Mesenchymal stem cell (in vitro differentiated cells and primary cell): ENCODE data around the gene ABCC9.
A peak's percentile ranks its signal among the peaks of the same experiment; 100 is the strongest.

Source experiments
- DNase-seq: peaks from one replicate; pipeline ENCODE4 v3.0.0-alpha.2; 2013
- H2AFZ ChIP-seq: one replicate; pipeline ENCODE4 v1.6.1; 2013; ENCODE audit warnings: low read depth, mild to moderate bottlenecking, control low read depth, inconsistent platforms, low read length, moderate library complexity
- H2AK5ac ChIP-seq: 2 replicates; pipeline ENCODE4 v1.6.1; 2013; ENCODE audit warnings: low read length, moderate library complexity, mild to moderate bottlenecking, inconsistent platforms; ENCODE audit not compliant: severe bottlenecking
- H2BK120ac ChIP-seq: one replicate; pipeline ENCODE4 v1.6.1; 2013; ENCODE audit warnings: low read depth, mild to moderate bottlenecking, inconsistent platforms, low read length, moderate library complexity
- H2BK12ac ChIP-seq, 2 experiments: one replicate each; pipeline ENCODE4 v1.6.1; 2013; ENCODE audit warnings: inconsistent platforms in 2 of 2, low read length in 2 of 2, mild to moderate bottlenecking in 2 of 2, moderate library complexity in 2 of 2, control low read depth in 1 of 2
- H2BK15ac ChIP-seq: one replicate; pipeline ENCODE4 v1.6.1; 2013; ENCODE audit warnings: mild to moderate bottlenecking, low read depth, inconsistent platforms; ENCODE audit not compliant: poor library complexity, severe bottlenecking
- H2BK5ac ChIP-seq: 2 replicates; pipeline ENCODE4 v1.6.1; 2013; ENCODE audit warnings: low read depth, mild to moderate bottlenecking, low read length, control low read depth, inconsistent platforms; ENCODE audit not compliant: poor library complexity, severe bottlenecking
- H3K14ac ChIP-seq, 2 experiments: one replicate each; pipeline ENCODE4 v1.6.1; 2013; ENCODE audit warnings: inconsistent platforms in 2 of 2, low read length in 2 of 2, control low read depth in 1 of 2, mild to moderate bottlenecking in 1 of 2, moderate library complexity in 1 of 2
- H3K18ac ChIP-seq, 2 experiments: one replicate each; pipeline ENCODE4 v1.6.1; 2013; ENCODE audit warnings: inconsistent platforms in 2 of 2, low read length in 2 of 2, control low read depth in 1 of 2, low read depth in 1 of 2, mild to moderate bottlenecking in 1 of 2
- H3K23ac ChIP-seq, 2 experiments: one replicate each; pipeline ENCODE4 v1.6.1; 2013; ENCODE audit warnings: inconsistent platforms in 2 of 2, low read length in 2 of 2, mild to moderate bottlenecking in 2 of 2, moderate library complexity in 2 of 2, control low read depth in 1 of 2
- H3K27ac ChIP-seq: 2 replicates; pipeline ENCODE4 v1.5.1; 2013; ENCODE audit warnings: mild to moderate bottlenecking, moderate library complexity, low read length, control low read depth, inconsistent platforms; ENCODE audit not compliant: poor library complexity, severe bottlenecking
- H3K27me3 ChIP-seq, 2 experiments: 2 replicates each; pipeline versions ENCODE4 v1.6.1 to v1.7.0; 2013; ENCODE audit warnings: low read length in 2 of 2, mild to moderate bottlenecking in 2 of 2, moderate library complexity in 2 of 2, control low read depth in 1 of 2, inconsistent platforms in 1 of 2; ENCODE audit not compliant: control insufficient read depth in 1 of 2, insufficient read depth in 1 of 2
- H3K36me3 ChIP-seq, 2 experiments: 2 replicates each; pipeline versions ENCODE4 v1.6.1 to v1.7.0; 2013; ENCODE audit warnings: low read length in 2 of 2, control low read depth in 1 of 2, inconsistent platforms in 1 of 2, low read depth in 1 of 2, mild to moderate bottlenecking in 1 of 2; ENCODE audit not compliant: insufficient read depth in 2 of 2, control insufficient read depth in 1 of 2
- H3K4ac ChIP-seq, 2 experiments: one replicate each; pipeline ENCODE4 v1.6.1; 2013; ENCODE audit warnings: inconsistent platforms in 2 of 2, low read length in 2 of 2, mild to moderate bottlenecking in 2 of 2, moderate library complexity in 2 of 2, control low read depth in 1 of 2, low read depth in 1 of 2
- H3K4me1 ChIP-seq: 2 replicates; pipeline ENCODE4 v1.6.1; 2013; ENCODE audit warnings: low read depth, low read length, control low read depth; ENCODE audit not compliant: control insufficient read depth, insufficient read depth
- H3K4me2 ChIP-seq: 2 replicates; pipeline ENCODE4 v1.6.1; 2013; ENCODE audit warnings: low read length, mild to moderate bottlenecking, inconsistent platforms; ENCODE audit not compliant: poor library complexity, severe bottlenecking
- H3K4me3 ChIP-seq, 2 experiments: 2 replicates each; pipeline versions ENCODE4 v1.5.1 to v1.7.0; 2013; ENCODE audit warnings: low read length in 2 of 2, mild to moderate bottlenecking in 2 of 2, control low read depth in 1 of 2, low read depth in 1 of 2; ENCODE audit not compliant: insufficient read depth in 1 of 2
- H3K79me1 ChIP-seq: replicated peaks from 2 replicates; pipeline ENCODE4 v1.6.1; 2013; ENCODE audit warnings: mild to moderate bottlenecking, control low read depth, low read length, inconsistent platforms; ENCODE audit not compliant: poor library complexity, severe bottlenecking
- H3K9ac ChIP-seq: 2 replicates; pipeline ENCODE4 v1.7.0; 2013; ENCODE audit warnings: mild to moderate bottlenecking, low read length, moderate library complexity
- H3K9me3 ChIP-seq: 2 replicates; pipeline ENCODE4 v1.7.0; 2013; ENCODE audit warnings: mild to moderate bottlenecking, low read length; ENCODE audit not compliant: control insufficient read depth
- H4K8ac ChIP-seq: one replicate; pipeline ENCODE4 v1.6.1; 2013; ENCODE audit warnings: inconsistent platforms, mild to moderate bottlenecking, low read length, moderate library complexity
- H4K91ac ChIP-seq: one replicate; pipeline ENCODE4 v1.6.1; 2013; ENCODE audit warnings: mild to moderate bottlenecking, low read length, inconsistent platforms
- WGBS: methylation state at CpG from one replicate; pipeline ENCODE4 v1.1.7; 2013; ENCODE audit warnings: mixed read lengths; 5-methylcytosine and 5-hydroxymethylcytosine counted together

The ABCC9 gene

DNA sequence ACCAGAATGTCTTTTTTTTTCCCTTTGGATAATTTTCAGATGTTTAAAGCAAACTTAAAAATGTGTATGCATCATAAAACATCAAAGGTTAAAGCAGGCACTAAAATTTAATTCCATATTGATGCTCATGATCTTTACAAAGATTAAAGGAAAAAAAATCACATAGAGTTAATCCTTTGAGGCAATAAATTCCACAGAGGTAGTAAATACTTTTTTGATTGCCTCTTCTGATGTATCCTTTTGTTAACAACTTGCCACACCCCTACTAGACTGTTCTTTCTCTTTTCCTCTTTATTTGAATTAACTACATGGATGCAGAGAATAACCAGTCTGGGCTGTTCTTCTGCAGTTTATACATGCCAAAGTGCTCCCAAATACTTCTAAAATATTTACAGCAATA is 121.5 kb downstream of the ABCC9 start:
- Histone ChIP-seq H3K4ac (no peak overlapping the region), H3K23ac (no peak overlapping the region), H2AFZ (no peak overlapping the region), H2AK5ac (no peak overlapping the region), H2BK5ac (no peak overlapping the region), H2BK12ac (no peak overlapping the region), H3K36me3 (no peaks in the 10 kb centered on the region), H3K9ac (no peak overlapping the region), H2BK120ac (no peak overlapping the region), H3K27ac (peak overlapping the region; percentile 95), H3K9me3 (no peaks in the 10 kb centered on the region), H4K91ac (no peak overlapping the region), H3K14ac (no peak overlapping the region), H3K79me1 (no peaks in the 10 kb centered on the region), H3K4me2 (no peak overlapping the region), H3K4me3 (no peak overlapping the region), H3K27me3 (no peaks in the 10 kb centered on the region), H4K8ac (no peak overlapping the region), H3K18ac (no peak overlapping the region), H3K4me1 (peaks cover 4% of the 10 kb centered on the region), H2BK15ac (no peak overlapping the region)
- no peak for DNase-seq

DNA sequence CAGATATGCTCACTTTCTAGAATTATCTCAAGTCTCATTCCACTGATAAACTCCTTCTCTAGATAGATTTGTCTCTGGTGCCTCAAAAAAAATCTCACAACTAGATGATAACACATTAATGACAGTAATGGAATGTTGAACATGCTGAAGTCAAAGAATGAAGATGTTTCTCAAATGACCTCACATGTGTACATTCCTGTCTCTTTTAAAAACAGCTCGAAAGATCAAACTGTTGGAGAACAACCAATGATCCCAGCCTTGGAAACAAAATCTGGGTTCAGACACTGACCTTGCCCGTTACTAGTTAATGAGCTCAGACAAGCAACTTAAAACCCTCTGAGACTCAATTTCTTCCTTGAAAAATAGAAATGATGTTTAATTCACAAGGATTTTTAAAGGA is 122.0 kb downstream of the ABCC9 start:
- H2BK12ac ChIP-seq, result no peak overlapping the region
- no peak overlapping the region for H3K23ac ChIP-seq
- no peaks in the 10 kb centered on the region for H3K9me3 ChIP-seq
- H3K79me1 ChIP-seq, result no peaks in the 10 kb centered on the region
- H2BK5ac ChIP-seq, result no peak overlapping the region
- WGBS, result 0% methylated on average over 1 of the region's 2 CpGs
- DNase-seq, result no peak
- H3K4me3 ChIP-seq, result no peak overlapping the region
- H3K18ac ChIP-seq, result no peak overlapping the region
- no peak overlapping the region for H2AK5ac ChIP-seq
- no peak overlapping the region for H3K9ac ChIP-seq
- peaks cover 4% of the 10 kb centered on the region for H3K4me1 ChIP-seq
- no peak overlapping the region for H2BK15ac ChIP-seq
- H3K36me3 ChIP-seq, result no peaks in the 10 kb centered on the region
- no peak overlapping the region for H2AFZ ChIP-seq
- H2BK120ac ChIP-seq, result no peak overlapping the region
- no peak overlapping the region for H4K8ac ChIP-seq
- no peak overlapping the region for H3K4ac ChIP-seq
- H3K27ac ChIP-seq, result peak overlapping the region; percentile 95
- H3K27me3 ChIP-seq, result no peaks in the 10 kb centered on the region
- H3K14ac ChIP-seq, result no peak overlapping the region
- H3K4me2 ChIP-seq, result no peak overlapping the region
- no peak overlapping the region for H4K91ac ChIP-seq

DNA sequence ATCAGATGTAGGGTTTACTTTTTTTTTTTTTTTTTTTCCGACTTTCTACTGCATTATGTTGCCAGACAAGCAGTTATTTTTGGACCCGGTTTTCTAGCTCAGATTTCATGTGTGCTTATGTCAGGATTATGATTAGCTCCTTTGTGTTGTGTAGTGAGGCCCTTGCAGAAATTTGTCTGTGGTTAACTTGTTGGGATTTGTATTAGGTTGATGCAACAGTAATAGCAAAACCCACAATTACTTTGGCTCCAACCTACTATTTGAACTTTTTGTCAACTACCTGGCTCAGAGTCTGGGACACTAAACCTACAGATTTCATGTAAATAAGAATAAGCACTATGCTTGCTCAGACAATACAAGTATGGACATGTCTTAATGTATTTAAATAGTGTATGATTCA is 122.6 kb downstream of the ABCC9 start:
- H2BK15ac ChIP-seq, result no peak overlapping the region
- H4K91ac ChIP-seq, result no peak overlapping the region
- H3K9ac ChIP-seq, result no peak overlapping the region
- no peak overlapping the region for H3K4me3 ChIP-seq
- H3K23ac ChIP-seq, result no peak overlapping the region
- H3K14ac ChIP-seq, result no peak overlapping the region
- H3K4me2 ChIP-seq, result no peak overlapping the region
- no peak overlapping the region for H2AK5ac ChIP-seq
- DNase-seq, result no peak
- H3K36me3 ChIP-seq, result no peaks in the 10 kb centered on the region
- H3K4ac ChIP-seq, result no peak overlapping the region
- no peaks in the 10 kb centered on the region for H3K79me1 ChIP-seq
- H3K4me1 ChIP-seq, result peaks cover 3% of the 10 kb centered on the region
- no peaks in the 10 kb centered on the region for H3K9me3 ChIP-seq
- H2BK12ac ChIP-seq, result no peak overlapping the region
- H3K18ac ChIP-seq, result no peak overlapping the region
- peak overlapping the region; percentile 88 for H3K27ac ChIP-seq
- H4K8ac ChIP-seq, result no peak overlapping the region
- no peaks in the 10 kb centered on the region for H3K27me3 ChIP-seq
- WGBS, result 73% methylated on average over 2 of the region's 2 CpGs
- no peak overlapping the region for H2AFZ ChIP-seq
- no peak overlapping the region for H2BK120ac ChIP-seq
- H2BK5ac ChIP-seq, result peak overlapping the region; percentile 73

DNA sequence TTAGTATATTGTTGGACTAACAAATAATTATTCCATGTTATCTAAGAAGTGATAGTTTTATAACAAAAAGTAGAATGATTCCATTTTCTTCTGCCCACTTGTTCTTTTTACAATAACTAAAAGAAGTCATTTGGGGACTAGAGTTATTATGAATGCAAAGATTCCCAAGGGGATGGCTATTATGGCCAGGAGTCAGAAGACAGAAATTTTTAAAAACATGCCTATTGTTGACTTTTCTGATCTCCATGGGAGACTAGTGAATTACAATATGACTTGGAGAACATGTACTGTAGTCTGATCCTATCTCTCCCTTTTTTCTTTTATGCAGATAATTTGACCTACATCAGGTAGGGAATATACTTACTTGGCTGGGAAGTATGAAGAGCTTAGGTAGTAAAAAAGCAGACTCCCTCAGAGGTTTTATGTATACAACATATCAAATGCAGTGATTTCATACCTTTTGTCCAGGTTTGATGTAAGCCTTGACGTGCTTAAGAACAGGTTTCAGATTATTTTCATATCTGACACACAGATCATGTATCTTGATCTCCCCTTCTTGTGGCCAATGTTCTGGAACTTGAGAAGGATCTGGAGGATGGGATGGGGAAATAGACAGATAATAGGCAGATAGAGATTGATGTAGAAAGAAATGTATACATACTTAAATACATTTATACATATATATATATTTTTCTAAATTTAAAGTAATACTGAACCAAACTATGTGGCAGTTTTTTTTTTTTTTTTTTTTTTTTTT is 125.7 kb downstream of the ABCC9 start:
- DNase-seq, result no peak
- no peak overlapping the region for H3K4me3 ChIP-seq
- no peak overlapping the region for H3K9ac ChIP-seq
- no peak overlapping the region for H3K14ac ChIP-seq
- no peak overlapping the region for H2BK5ac ChIP-seq
- H3K9me3 ChIP-seq, result no peaks in the 10 kb centered on the region
- WGBS, result no CpG with 5 or more reads among the region's 1 CpG
- no peak overlapping the region for H4K8ac ChIP-seq
- H3K18ac ChIP-seq, result no peak overlapping the region
- H2BK12ac ChIP-seq, result no peak overlapping the region
- H4K91ac ChIP-seq, result no peak overlapping the region
- H2BK120ac ChIP-seq, result no peak overlapping the region
- H3K79me1 ChIP-seq, result no peaks in the 10 kb centered on the region
- peak overlapping the region; percentile 83 for H2AK5ac ChIP-seq
- H3K4me2 ChIP-seq, result no peak overlapping the region
- no peaks in the 10 kb centered on the region for H3K36me3 ChIP-seq
- no peak overlapping the region for H2AFZ ChIP-seq
- H3K4ac ChIP-seq, result no peak overlapping the region
- H3K4me1 ChIP-seq, result no peaks in the 10 kb centered on the region
- H3K27me3 ChIP-seq, result no peaks in the 10 kb centered on the region
- no peak overlapping the region for H3K27ac ChIP-seq
- no peak overlapping the region for H2BK15ac ChIP-seq
- no peak overlapping the region for H3K23ac ChIP-seq
